DMS79 treated with DMSO at 0.1 percent for 48 hours (cell line): Measurements from ENCODE around the gene MYL6B.
"Not testable (repeated sequence)": the region's sequence is repeated elsewhere in the genome, so short reads cannot be mapped to it uniquely, and the experiment has no call there.

Source experiments
- DNase-seq: peaks from one replicate; lab custom pipeline; 2025; lab: John Stamatoyannopoulos, UW

MYL6B gene

DNA sequence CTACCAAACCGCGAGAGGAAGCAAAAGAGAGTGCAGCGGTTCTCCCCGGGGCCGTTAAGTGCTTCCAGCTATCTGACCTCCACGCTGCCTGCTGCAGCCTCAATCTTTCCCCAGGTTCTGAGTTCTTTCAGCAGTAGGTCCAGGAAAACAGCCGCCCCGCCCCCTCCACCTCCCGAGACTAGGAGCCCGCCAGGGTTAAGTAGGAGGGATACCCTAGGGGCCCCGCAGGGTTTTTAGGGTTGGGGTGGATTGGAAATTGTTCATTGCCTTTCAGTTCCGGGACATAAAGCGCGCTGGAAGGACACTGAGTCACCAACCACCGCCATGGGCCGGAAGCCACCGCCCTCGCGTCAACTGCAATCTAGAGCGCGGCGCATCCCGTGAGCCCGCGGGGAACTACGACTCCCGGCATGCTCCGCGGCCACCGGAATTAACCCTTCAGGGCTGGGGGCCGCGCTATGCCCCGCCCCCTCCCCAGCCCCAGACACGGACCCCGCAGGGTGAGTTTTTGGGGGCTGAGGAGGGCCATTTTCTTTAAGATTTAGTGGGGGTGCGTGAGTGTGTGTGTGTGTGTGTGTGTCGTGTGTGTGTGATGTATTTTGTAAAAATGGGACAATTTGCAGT, at the start of gene MYL6B:
Gene MYL6B (plus strand): TSS at position 456 of the 624 bp plus-strand sequence. CDS start 1,332 bp downstream, outside the sequence.
- DNase-seq: peak; percentile 59

DNA sequence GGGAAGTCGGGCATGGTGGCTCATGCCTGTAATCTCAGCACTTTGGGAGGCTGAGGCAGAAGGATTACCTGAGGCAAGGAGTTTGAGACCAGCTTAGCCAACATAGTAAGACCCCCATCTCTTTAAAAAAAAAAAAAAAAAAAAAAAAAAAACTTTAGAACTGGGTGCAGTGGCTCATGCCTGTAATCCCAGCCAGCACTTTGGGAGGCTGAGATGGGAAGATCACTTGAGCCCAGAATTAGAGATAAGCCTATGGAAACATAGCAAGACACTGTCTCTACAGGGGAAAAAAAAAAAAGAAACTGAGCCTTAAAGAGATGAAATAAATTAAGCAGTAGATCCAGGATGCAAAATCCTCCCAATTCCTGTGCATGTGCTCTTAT, 49.7 kb upstream of the MYL6B start:
- no peak for DNase-seq

DNA sequence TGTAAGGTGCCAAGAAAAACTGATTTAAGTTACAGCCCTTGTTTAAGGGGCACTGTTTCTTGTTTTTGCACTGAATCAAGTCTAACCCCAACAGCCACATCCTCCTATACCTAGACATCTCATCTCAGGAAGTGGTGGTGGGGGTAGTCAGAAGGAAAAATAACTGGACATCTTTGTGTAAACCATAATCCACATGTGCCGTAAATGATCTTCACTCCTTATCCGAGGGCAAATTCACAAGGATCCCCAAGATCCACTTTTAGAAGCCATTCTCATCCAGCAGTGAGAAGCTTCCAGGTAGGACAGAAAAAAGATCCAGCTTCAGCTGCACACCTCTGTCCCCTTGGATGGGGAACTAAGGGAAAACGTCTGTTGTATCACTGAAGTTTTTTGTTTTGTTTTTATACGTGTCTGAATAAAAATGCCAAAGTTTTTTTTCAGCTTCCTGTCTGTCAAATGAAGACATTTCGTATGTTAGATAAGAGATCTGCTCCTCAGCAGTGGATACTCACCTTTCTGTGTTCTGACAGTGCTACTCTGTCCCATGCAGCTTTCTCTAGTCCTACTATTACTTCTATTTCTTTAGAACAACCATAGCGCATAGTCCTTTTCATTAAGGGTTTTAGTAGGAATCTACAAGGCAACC, 49.2 kb upstream of the MYL6B start:
- peak; percentile 8 for DNase-seq

DNA sequence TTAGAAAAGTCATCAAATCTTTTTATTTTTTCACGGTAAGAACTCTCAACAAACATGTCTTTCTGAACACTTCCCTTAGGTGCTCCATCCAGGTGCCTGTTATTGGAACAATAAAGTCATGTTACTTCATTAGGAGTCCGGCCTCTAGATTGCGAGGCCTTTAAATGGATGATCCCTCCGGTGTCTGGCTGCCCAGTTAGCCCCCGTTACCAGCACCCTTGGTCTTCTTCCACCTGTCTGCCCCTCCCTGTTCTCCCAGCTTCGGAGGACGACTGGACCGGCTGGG, 48.6 kb upstream of the MYL6B start:
- peak; percentile 15 for DNase-seq

DNA sequence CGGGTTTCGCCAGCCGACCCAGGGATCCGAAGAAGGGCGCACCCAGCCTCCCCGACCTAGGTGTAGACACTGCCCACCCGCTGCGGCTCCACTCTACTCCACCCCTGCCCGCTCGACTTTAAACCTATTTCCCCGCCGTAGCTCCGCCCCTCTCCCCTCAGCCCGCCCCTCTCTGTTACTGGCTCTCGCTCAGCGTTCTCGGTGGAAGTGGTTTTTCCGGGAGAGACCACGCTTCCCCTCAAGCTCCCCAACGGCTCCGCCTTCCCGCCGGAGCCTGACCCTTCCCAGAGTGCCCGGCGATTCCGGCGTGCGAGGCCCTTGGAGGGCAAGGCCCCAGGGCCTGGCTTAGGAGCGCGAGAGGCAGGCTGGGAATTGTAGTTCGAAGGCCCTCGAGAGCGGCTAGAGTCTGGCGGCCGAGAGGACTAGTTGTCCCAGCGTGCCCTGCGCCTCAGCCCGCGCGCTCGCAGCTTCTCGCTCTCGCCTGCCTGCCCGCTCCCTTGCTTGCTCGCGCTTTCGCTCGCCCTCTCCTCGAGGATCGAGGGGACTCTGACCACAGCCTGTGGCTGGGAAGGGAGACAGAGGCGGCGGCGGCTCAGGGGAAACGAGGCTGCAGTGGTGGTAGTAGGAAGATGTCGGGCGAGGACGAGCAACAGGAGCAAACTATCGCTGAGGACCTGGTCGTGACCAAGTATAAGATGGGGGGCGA, 48.1 kb upstream of the MYL6B start, which contains the start of gene PA2G4:
Gene PA2G4 (plus strand): TSS at position 451 of the 706 bp plus-strand sequence. CDS start 179 bp downstream, at position 630.
- peak; percentile 86 for DNase-seq

DNA sequence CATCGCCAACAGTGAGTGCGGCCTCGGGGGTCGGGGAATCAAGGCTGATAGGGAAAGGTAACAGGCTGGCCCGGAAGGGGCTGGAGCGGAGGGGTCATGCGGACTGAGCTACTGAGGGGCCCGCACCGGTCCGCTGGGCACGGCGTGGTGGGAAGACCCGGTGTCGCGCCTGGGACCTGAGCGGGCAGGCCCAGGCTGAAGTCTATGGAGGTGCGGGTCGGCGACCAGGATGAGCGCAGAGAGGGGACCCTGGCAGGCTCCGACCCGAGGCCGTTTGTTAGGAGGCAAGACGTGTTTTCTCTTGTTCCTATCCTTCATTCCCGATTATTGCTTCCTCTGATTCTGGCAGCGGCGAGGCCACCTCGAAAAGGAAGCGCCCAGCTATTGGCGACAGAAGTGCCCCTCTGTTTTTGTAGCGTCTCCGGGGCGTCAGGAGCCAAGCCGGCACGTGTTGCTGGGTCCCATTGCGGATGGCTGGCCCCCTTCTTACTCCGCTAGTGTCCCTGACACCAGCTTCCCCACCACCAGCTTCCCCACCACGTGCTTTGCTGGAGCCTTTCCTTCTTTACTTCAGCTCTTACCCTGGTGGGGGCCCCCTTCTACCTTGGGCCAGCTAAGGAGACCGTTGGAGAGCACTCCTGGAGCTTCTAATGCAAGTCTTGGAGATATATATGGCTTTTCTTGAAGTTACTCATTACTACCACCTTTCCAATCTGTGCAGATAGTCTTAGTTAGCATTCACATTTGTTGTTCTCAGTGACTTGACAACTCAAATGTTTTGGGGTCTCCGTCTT, 47.4 kb upstream of the MYL6B start:
- DNase-seq: no peak

DNA sequence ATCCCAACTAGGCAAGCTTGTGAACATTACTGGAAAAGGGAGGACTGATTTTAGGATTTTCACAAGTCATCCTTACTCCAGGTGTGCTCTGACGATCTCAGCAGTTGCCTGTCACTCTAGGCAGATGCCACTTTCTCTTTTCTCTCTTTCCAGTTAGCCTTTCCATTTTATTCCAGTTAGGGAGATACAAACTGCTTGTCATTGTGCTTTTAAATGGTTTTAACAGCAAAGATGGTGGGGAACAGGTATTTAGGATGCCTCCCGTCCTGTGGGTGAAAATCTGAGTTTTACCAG, 46.8 kb upstream of the MYL6B start:
- DNase-seq: no peak

DNA sequence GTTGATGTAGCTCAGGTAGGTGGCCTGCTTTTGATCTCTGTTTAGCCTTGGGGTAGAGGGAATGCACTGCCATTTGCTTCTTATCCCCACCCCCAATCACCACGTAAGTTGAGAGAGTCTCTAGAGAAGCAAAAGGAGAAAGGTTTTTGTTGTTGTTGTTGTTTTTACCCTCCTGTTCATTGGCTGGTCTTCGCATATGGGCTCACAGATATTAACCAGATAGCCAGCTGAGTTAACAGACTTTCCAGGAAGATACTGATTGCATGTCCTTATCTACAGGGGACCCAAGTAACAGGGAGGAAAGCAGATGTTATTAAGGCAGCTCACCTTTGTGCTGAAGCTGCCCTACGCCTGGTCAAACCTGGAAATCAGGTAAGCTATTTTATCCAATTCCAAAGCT, 45.1 kb upstream of the MYL6B start:
- no peak for DNase-seq

DNA sequence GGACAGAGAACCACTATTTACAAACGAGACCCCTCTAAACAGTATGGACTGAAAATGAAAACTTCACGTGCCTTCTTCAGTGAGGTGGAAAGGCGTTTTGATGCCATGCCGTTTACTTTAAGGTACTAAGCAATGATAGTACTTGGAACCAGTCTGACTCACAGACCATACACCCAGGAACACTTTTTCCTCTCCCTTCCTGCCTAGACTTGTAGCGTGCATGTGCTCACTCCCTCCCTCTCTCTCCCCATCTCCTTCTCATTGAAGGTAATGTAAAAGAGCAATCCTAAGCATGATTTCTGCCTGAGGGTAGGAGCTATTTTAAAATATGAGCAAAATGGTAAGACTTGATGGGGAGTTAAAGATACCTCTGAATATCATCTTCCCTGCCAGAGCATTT, 41.8 kb upstream of the MYL6B start:
- no peak for DNase-seq

DNA sequence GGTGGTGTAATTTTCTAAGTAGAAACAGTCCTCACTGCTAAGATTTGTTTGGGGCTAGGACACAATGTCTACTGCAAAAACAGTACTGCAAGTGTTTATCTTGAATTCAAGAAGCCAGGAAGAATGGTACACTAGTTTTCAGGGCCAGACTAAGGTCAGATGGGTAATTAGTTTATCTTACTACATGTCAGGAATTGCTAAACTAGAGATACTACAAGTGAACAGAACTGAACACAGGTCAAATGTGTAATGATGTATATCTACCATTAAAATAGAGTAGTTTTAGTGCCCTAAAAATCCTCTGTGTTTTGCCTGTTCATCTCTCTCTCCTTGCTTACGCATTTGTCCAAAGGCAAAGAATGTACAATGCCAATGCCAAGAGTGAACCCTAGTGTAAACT, 38.3 kb upstream of the MYL6B start:
- DNase-seq: no peak

DNA sequence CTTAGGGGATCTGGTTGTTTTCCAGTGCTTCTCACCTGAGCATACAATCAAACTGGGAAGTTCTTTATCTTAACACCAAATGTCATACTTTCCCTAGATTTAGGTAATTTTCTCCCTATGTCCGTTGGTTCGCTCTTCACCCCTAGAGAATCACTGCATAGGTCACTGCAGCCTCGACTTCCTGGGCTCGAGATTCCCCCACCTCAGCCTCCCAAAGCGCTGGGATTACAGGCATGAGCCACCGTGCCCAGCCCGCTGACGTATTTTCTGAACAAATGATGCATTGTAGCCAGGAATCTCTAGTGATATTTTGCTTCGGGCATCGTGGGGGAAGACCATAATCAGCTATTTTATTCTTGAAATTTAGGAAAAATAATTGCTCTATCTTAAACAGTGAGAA, 37.1 kb upstream of the MYL6B start:
- DNase-seq: no peak

DNA sequence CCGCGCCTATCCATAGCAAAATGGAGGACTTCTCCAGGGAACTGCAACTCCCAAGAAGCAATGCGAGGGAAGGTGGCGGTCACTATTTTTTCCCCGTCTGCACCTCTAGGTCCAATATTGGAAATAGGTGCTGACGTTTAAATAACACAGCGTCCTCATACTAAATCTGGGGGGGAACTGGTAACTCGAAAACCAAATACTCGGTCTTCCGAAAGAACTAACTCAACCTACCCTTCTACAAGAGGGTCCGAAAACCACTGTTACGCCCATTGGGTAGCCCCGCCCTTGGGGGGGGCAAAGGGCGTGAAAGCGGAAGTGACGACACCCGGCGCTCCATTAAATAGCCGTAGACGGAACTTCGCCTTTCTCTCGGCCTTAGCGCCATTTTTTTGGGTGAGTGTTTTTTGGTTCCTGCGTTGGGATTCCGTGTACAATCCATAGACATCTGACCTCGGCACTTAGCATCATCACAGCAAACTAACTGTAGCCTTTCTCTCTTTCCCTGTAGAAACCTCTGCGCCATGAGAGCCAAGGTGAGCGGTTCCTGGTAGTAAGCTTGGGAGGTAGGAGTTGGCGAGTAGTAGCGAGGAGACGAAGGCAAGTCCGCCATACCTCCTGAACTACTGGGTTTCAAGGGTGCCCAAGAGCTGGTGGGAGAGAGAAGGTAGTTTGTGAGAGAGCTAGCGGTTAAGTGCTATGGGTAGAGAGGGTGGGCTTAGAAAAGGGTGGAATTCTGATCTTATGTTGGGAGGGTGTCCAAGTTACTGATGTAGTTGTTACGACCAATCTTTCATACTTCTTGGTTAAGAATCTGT, 35.9 kb upstream of the MYL6B start, which contains the start of gene RPL41:
Gene RPL41 (plus strand): TSS at position 367 of the 815 bp plus-strand sequence.
- peak; percentile 88 for DNase-seq

DNA sequence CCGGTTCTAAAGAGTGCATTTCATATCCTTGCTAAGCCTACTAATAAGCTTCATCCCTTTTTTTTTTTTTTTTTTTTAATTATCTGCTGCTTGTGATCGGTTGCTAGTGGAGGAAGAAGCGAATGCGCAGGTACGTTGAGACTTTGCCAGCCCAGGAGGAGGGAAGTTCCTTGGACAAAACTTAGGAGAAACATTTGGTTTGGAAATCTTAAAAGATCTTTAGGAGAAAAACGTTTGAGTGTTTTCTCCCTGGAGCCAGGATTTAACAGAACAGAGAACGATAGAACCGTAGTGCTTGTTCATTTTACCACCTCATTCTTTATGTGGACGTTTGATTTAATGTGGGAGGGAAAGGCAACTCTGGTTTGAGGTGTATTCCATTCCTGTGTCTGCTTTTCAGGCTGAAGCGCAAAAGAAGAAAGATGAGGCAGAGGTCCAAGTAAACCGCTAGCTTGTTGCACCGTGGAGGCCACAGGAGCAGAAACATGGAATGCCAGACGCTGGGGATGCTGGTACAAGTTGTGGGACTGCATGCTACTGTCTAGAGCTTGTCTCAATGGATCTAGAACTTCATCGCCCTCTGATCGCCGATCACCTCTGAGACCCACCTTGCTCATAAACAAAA, 35.2 kb upstream of the MYL6B start:
- not testable (repeated sequence) for DNase-seq

DNA sequence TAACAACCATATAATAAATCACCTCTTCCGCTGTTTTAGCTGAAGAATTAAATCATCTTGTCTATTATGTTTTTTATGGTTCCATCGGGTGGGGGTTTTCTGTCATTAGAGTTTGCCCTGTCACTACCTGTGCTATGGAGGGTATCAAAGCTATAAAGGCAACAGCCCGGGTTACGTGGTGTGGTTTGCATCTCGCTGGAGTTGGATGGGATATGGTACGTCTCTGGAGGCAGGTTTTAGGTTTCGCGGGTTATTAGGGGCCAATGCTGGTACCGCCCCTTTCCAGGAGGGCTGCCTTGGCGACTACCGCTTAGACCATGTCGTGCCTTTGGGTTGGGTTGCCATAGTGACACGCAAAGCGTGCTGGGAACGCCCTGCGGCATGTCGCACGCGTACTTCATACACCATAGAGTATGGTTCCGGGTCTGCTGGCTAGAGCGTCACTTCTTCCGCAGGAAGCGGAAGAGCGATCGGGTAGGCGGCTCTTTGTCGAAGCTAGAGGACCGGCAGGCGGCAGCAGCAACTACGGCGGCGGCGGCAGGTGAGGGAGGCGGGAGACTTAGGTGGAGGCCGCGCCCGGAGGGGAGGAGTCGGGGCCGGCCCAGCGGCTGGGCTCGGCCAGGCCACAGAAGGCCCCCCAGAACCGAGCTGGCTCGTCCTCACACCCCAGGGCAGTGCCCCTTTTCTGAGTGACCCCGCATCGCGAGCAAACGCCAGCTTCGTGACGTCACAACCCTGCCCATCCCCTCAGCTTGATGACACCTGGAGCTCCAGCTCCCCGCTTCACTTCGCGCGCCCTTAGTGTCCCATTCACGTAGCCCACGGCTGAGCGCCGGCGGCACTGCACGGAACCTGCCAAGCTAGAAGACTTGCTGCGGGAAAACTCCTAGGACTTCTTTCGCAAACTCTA, 34.4 kb upstream of the MYL6B start, which contains the start of gene ZC3H10:
Gene ZC3H10 (plus strand): TSS at position 489 of the 910 bp plus-strand sequence. CDS start 2,297 bp downstream, outside the sequence.
- DNase-seq: peak; percentile 91

DNA sequence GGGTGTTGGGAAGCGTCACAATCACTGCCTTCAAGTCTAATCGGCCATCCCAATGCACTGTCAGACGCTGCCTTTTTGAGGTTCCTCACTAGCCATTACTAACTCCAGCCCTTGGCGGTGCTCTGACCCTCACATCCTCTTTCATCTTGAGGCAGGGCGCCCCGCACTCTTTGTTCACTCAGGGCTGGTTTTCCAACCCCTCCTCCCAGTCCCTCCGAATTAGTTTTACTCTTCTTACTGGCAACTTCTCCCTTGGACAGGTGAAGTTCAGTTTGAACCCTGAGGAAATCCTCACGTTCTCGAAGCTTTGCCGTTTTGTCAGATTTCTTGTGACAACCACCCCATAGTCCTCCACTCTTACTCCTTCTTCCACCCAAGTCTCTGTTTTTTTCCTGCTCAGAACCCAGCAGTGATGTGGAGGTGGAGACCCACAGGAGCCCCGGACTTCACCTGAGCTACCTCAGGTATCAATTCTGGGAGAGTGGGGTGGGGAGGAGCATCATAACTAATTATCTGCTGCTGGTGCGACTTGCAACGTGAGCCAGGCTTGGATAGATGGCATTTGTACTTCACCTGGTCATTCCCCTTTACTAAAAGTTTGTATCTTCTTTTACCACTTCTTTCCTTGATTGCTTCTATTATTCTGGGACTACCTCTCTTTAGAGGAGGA, 33.6 kb upstream of the MYL6B start:
- no peak for DNase-seq

DNA sequence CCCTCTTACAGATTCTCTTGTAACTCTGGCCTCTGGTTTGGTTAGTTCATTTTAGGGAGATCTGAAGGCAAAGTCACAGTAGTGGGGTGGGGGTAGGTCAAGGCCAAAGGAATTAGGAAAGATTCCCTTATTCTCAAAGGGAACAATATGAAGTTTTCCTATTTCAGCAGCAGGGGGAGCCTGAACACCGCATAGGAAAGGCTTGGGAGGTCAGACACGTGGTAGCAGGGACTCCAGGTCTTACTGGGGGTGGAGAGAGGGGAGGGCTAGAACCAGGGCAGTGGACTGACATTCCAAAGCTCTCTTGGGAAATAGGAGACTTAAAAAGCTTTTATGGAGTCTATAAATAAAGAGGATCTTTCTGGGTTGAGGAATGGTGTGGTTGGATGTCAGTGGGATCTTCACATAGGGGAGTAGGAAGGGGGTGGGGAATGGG, 33.0 kb upstream of the MYL6B start:
- DNase-seq: peak; percentile 59

DNA sequence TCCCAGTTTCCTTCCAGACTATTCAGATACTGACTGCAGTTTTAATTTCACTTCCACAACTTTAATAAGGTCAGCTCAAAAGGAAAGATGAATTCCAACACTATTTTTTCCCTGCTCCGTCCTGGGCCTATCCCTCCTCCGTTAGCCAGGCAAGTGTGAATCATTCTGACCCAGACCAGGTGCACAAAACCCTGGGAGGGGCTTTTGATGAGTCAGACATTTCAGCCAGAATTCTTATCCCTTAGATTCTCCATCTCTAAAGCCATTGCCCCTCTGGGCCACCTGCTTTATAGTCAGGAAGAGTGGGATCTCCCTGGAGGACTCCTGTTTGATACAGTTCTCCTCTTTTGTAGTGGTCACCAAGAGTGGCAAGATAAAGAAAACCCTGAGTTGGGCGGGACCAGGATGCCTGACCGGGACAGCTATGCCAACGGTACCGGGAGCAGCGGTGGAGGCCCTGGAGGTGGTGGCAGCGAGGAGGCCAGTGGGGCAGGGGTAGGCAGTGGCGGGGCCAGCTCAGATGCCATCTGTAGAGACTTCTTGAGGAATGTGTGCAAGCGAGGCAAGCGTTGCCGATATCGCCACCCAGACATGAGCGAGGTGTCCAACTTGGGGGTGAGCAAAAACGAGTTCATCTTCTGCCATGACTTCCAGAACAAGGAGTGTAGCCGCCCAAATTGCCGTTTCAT, 32.1 kb upstream of the MYL6B start:
- no peak for DNase-seq

DNA sequence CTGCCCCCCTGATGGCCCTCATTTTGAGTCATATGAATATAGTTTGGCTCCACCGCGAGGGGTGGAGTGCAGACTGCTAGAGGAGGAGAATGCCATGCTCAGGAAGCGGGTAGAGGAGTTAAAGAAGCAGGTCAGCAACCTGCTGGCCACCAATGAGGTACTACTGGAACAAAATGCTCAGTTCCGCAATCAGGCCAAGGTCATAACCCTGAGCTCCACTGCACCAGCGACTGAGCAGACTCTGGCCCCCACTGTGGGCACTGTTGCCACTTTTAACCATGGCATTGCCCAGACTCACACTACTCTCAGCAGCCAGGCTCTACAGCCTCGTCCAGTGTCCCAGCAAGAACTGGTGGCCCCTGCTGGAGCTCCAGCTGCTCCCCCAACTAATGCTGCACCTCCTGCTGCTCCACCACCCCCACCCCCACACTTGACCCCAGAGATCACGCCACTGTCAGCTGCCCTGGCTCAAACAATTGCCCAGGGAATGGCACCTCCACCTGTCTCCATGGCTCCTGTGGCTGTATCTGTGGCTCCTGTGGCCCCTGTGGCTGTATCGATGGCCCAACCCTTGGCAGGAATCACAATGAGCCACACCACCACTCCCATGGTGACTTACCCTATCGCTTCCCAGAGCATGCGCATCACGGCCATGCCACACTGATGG, 31.1 kb upstream of the MYL6B start:
- no peak for DNase-seq
